ENCODE measurements around the gene WDR11. TPM values are rescaled to one million over a fixed set of nuclear protein-coding genes. Genes with fewer than 3 reads are reported as not detected.
"Not testable (repeated sequence)": the region's sequence is repeated elsewhere in the genome, so short reads cannot be mapped to it uniquely, and the experiment has no call there.

Gene WDR11
- total RNA-seq, 2 donors from 2014 or later, result 22.9 to 42.8 TPM

DNA sequence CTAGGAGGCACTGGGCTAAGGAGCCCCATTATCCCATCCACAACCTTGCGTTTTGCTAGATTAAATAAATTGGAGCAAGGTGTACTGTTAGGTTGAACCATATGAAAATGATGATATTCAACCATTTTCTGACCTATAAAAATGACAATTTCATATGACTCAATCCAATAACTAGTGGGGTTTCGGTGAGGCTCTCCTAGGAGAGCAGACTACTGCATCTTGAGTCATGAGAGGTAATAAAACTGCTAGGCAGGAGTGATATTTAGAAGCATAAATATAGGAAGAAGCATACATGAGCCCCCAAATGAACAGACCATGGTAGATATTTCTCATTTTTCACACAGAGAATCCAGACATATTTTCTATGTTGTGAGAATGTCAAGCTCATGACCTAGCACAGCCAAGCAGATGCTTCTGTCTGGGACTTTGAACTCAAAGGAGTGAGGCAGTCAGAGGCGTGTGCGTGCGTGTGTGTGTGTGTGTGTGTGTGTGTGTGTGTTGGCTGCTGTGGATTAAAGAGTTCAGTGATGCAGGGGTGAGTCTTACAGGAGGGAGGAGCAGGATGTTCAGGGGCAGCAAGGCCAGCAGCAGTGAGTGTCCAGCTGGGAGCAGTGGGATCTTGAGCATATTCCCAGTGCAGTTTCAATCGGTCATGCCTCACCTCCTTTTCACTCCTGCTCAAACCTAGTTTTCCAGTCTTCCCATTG is 17.8 kb upstream of the WDR11 start:
- Mint-ChIP-seq H3K9me3 (no peaks in the 10 kb centered on the region), H3K27ac (no peak overlapping the region), H3K36me3 (no peaks in the 10 kb centered on the region)
- DNase-seq (ENCODE audit: low spot score in 2 of 2) (no peak), ATAC-seq (no peak)

DNA sequence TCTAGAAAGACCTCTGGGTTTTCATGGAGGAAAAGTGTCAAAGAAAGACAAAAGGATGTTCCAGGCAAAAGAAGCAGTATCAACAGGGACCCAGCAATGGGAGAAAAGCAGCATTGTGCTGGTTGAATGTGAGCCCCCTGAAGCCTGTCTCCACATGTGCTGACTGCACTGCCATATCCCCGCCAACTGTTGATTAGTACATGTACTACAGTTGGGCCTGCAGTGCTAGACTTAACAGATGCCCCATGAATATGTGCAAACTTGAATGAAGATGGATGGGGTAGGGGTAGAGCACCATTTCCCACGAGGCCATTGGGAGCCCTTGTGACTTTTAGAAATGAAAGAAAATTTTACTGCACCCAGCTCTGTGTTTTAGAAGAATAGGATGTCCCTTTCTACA is 15.6 kb upstream of the WDR11 start:
- Mint-ChIP-seq H3K36me3 (no peaks in the 10 kb centered on the region), H3K27ac (no peak overlapping the region), H3K9me3 (no peaks in the 10 kb centered on the region)
- DNase-seq (ENCODE audit: low spot score in 2 of 2), result no peak
- ATAC-seq, result no peak

DNA sequence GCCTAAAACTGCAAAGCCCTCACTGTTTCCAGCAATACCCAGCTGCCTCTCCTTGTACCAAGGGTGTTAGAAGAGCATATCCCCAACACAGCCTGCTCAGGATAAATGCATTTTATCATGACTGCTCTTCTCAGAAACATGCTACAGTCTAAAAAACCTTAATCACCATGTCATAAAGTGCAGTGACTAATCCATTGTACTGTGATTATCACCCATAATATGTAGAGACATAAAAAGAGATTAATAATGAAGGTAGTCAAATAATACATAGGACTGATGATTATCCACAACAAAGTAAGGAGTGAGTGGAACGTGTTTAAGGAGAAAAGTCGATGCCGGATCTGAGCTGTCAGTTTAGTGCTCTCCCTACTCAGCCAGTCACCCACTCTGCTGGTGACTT is 12.2 kb upstream of the WDR11 start:
- H3K27ac Mint-ChIP-seq, result no peak overlapping the region
- ATAC-seq, result no peak
- H3K36me3 Mint-ChIP-seq, result no peaks in the 10 kb centered on the region
- DNase-seq (ENCODE audit: low spot score in 2 of 2), result no peak
- H3K9me3 Mint-ChIP-seq, result no peaks in the 10 kb centered on the region

DNA sequence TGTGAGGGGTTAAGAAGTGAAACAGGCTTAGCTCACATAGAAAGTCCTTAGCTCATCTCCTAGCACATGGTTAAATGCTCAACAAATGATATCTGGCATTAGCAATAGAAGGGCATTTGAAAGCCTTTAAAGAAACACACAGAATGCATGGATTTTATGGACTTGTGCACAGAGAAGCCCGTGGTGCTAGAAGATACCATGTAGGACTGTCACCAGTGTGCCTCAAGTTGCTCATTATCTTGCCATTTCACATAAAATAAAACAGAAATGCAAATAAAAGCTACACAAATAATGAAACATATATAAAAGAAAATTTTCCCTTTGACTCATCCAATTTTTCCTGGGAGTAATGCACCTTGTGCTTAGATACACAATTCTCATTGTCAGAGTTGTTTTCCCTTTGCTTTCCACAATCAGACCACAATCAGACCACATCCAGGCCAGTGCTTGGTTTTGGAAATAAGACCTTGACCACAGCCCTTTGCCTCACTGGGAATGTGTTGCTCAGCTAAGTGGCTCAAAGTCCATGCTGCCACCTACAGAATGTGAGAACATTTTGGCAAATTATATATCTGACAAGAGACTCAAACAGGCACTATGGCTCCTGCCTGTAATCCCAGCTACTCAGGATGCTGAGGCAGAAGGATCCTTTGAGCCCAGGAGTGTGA is 9.5 kb upstream of the WDR11 start:
- no peak overlapping the region for H3K27ac Mint-ChIP-seq
- no peaks in the 10 kb centered on the region for H3K9me3 Mint-ChIP-seq
- ATAC-seq (no peak), DNase-seq (ENCODE audit: low spot score in 2 of 2) (no peak)
- no peaks in the 10 kb centered on the region for H3K36me3 Mint-ChIP-seq

DNA sequence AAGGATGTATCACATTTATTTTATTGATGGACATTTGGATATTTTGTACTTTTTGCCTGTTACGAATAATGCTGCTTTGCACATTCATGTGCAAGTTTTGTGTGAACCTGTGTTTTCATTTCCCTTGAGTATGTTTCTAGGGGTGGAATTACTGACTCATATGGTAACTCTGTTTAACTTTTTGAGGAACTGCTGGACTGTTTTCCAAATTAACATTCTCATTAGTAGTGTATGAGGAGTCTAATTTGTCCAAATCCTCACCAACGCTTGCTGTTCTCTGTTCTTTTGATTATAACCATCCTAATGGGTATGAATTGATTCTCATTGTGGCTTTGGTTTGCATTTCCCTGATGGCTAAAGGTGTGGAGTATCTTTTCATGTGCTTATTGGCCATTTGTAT is 3.2 kb downstream of the WDR11 start:
- DNase-seq (ENCODE audit: low spot score in 2 of 2) (no peak), ATAC-seq (no peak)
- Mint-ChIP-seq H3K36me3 (peaks cover 20 to 29% of the 10 kb centered on the region in 2 donors), H3K27ac (no peak overlapping the region), H3K9me3 (no peaks in the 10 kb centered on the region)

DNA sequence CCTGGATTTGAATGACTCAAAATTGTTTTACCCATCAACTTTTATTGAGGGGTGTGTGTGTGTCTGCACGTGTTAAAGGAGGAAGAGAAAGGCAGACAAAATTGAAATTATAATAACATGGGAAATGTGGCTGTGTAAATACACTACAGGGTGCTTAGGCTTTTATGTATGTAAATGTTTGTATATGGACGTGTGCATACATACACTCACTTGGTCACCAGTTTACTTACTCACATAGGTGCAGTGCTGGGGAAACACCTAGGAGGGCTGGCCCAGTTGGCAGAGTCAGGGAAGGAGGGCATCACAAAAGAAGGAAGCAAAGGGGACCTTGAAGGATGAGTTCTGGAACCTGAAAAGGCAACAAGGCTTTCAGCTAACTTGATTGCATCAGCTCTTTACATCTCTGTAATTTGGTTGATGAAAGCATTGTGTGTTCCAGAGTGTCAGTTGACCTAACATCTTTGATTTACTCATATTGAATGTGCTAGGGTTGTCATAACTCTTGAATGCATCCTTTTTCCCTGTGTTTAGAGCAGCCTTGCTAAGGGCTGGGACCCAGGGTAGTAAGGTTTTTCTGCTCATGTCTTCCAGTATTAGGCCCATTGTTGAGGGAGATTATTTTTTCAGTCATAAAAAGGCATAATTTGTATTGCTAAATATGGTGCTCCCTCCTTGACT is 10.2 kb downstream of the WDR11 start:
- Mint-ChIP-seq H3K9me3 (no peaks in the 10 kb centered on the region), H3K36me3 (peaks cover 0 to 5% of the 10 kb centered on the region in 2 donors), H3K27ac (peak overlapping the region in 1 of 2 donors; percentile 38)
- ATAC-seq, result no peak
- no peak for DNase-seq (ENCODE audit: low spot score in 2 of 2)

DNA sequence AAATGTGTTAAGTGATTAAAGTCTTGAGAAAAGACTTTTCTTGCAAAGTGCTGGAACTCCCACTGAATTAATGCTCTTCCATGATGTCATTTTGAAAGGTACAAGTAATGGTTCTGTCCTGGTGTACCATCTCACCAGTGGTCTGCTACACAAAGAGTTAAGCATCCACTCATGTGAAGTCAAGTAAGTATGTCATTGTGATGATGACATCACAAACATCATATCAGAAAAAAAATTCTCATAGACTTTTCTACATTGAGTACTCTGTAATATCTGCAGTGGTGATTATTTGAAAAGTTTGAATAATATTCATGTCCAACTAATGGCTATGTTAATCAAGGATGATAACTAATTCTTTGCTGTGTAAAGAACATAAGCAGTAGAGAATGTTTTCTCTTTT is 22.6 kb downstream of the WDR11 start:
- H3K9me3 Mint-ChIP-seq, result no peaks in the 10 kb centered on the region
- no peak for ATAC-seq
- no peak overlapping the region for H3K27ac Mint-ChIP-seq
- H3K36me3 Mint-ChIP-seq, result peaks cover 17 to 18% of the 10 kb centered on the region in 2 donors
- no peak for DNase-seq (ENCODE audit: low spot score in 2 of 2)

DNA sequence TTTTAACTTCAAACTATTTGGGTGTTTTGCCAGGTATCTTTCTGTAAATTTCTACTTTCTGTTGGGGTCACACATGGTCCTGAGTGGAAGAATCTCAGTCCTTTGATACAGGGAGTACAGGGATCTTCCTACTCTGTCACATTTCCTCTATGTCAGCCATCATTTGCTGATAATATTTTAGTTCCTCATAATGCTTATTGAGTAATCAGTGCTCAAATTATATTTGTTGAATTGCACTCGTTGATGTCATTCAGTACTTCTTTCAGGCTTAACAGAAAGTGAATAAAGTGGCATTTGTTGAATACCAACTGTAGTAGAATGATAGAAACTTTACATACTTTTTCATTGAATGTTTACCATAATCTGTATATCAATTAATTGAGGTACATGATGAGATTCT is 31.9 kb downstream of the WDR11 start:
- no peak for DNase-seq (ENCODE audit: low spot score in 2 of 2)
- H3K36me3 Mint-ChIP-seq, result peaks cover 5 to 13% of the 10 kb centered on the region in 2 donors
- no peaks in the 10 kb centered on the region for H3K9me3 Mint-ChIP-seq
- no peak overlapping the region for H3K27ac Mint-ChIP-seq
- ATAC-seq, result no peak

DNA sequence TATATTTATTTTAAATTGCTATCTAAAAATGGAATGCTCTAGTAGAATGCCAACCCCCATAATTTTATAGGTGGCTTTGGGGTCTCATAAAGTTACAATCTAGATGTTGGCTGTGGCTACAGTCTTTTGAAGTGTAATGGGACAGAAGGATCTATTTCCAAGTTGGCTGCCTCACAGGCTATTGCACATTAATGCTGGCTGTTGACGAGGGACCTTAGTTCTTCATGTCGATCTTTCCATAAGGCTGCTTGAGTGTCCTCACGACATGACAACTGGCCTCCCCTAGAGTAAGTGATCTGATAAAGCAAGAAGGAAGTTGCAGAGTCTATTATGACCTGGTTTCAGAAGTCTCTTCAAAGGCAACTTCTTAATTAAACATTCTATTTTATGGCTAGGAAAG is 36.3 kb downstream of the WDR11 start:
- DNase-seq (ENCODE audit: low spot score in 2 of 2), result no peak
- no peak overlapping the region for H3K27ac Mint-ChIP-seq
- ATAC-seq, result no peak
- no peaks in the 10 kb centered on the region for H3K9me3 Mint-ChIP-seq
- H3K36me3 Mint-ChIP-seq, result peaks cover 10 to 30% of the 10 kb centered on the region in 2 donors

DNA sequence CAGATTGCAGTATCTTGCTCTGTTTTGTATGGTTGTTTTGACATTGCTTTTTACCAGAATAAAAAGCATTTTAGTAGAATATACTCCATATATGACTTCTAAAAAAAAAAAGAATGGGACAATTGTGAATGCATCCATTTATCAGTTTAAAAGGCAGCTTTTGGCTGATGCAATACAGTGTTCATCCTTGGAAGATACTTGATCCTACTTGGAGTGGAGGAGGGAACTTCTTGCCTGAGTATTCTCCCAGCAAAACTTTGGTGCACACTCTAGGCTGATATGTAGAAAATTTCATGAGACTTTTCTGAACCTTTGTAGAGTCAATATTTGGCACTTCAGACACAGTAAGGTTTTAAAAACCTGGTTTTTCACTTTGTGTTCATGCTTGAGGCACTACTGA is 40.2 kb downstream of the WDR11 start:
- DNase-seq (ENCODE audit: low spot score in 2 of 2) (no peak), ATAC-seq (no peak)
- Mint-ChIP-seq H3K36me3 (peaks cover 5 to 23% of the 10 kb centered on the region in 2 donors), H3K27ac (no peak overlapping the region), H3K9me3 (no peaks in the 10 kb centered on the region)

DNA sequence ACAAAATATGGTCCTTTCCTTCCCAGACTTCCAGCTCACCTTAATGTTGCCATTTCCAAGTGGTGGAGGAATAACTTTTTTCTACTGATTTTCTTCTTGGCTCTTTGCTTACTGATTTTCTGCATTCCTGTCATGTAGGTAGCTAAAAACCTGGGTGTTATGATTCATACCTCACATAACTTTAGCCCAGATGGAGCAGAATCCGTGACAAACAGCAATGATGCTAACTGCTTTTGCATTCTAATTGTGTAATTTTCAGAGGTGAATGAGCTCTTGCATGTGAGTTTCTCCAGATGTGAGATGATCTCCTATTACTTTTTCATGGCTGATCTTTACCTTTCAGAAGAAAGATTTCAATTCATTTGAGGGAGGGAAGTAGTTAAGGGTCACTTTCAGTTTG is 43.4 kb downstream of the WDR11 start:
- no peaks in the 10 kb centered on the region for H3K9me3 Mint-ChIP-seq
- H3K36me3 Mint-ChIP-seq, result peaks cover 5 to 14% of the 10 kb centered on the region in 2 donors
- no peak overlapping the region for H3K27ac Mint-ChIP-seq
- ATAC-seq (no peak), DNase-seq (ENCODE audit: low spot score in 2 of 2) (no peak)

DNA sequence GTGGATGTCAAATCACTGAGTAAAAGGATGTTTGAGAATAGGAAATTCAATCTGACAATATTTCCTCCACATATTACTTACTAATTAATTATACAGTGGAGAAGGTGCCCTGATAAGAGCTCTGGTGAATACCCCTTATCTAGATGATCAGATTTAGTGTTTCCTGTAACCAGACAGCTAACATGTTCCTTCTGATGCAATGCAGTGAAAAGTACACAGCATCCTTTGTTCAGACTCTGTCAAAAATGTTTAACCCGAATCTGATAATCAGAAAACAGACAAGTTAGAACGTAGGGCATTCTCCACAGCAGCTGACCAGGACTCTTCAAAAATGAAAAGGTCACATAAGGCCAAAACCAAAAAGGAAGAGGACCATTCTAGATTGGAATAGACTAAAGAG is 46.2 kb downstream of the WDR11 start:
- DNase-seq (ENCODE audit: low spot score in 2 of 2), result no peak
- Mint-ChIP-seq H3K9me3 (no peaks in the 10 kb centered on the region), H3K27ac (no peak overlapping the region), H3K36me3 (peaks cover 4 to 14% of the 10 kb centered on the region in 2 donors)
- ATAC-seq, result no peak

DNA sequence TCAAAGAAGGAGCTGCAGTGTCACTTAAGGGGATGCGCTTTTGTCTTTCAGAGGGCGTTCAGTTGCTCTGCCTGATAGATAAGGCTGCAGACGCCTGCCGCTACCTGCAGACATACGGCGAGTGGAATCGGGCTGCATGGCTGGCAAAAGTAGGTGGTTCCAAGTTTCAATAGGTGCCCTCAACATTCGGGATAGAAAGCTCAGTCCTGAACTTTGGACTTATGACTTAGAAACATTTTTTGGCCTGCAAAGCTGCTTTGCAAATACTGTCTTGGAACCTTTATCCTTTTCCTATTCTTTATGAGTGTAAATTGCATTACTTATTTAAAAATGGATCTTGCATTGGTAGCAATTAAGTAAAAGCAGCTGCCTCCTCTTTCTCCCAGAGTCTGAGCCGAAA is 54.1 kb downstream of the WDR11 start:
- peaks cover 6% of the 10 kb centered on the region in 2 donors for H3K9me3 Mint-ChIP-seq
- DNase-seq (ENCODE audit: low spot score in 2 of 2) (no peak), ATAC-seq (no peak)
- peaks cover 63 to 68% of the 10 kb centered on the region in 2 donors for H3K36me3 Mint-ChIP-seq
- no peak overlapping the region for H3K27ac Mint-ChIP-seq

DNA sequence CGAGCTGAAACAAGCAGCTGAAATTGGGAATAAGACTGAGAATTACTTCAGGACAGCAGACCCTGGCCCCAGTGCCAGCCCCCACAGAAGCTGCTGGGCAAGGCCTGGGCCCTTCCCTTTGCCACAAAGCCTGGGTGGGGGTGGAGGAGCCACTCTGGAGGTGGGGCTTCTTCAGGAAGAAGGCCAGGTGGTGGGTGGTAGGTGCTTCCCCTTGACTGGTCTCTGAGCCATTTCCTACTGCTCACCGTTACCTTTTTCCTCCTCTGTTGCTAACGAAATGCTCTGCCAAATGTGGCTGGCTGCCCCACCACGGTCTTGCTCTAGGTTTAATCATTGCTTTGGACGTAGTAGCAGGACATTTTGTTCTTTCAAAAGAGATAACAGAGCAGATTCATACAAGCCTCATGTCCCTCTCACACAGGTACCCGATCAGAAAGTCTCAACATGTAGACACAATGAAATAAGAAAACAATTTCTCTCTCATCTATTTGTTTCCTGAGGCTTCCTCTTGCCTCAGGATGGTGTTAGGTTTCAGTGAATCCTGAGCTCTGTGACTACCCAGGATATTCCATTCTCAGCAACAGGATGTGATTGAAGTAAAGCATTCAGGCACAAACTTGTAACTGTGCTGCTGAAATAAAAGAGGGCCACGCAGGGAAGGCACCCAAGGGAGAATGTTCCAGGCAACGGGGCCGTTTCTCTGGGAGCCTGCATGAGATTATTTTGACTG is 66.5 kb downstream of the WDR11 start:
- peaks cover 12 to 14% of the 10 kb centered on the region in 2 donors for H3K36me3 Mint-ChIP-seq
- peaks cover 0 to 10% of the 10 kb centered on the region in 2 donors for H3K9me3 Mint-ChIP-seq
- DNase-seq (ENCODE audit: low spot score in 2 of 2) (no peak), ATAC-seq (no peak)
- H3K27ac Mint-ChIP-seq, result no peak overlapping the region

DNA sequence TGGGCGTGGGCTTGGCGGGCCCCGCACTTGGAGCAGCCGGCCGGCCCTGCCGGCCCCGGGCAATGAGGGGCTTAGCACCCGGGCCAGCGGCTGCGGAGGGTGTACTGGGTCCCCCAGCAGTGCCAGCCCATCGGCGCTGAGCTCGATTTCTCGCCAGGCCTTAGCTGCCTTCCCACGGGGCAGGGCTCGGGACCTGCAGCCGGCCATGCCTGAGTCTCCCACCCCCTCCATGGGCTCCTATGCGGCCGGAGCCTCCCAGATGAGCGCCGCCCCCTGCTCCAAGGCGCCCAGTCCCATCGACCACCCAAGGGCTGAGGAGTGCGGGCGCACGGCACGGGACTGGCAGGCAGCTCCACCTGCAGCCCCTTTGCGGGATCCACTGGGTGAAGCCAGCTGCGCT is 72.7 kb downstream of the WDR11 start:
- not testable (repeated sequence) for H3K9me3 Mint-ChIP-seq; DNase-seq (ENCODE audit: low spot score in 2 of 2); H3K27ac Mint-ChIP-seq; ATAC-seq; H3K36me3 Mint-ChIP-seq

DNA sequence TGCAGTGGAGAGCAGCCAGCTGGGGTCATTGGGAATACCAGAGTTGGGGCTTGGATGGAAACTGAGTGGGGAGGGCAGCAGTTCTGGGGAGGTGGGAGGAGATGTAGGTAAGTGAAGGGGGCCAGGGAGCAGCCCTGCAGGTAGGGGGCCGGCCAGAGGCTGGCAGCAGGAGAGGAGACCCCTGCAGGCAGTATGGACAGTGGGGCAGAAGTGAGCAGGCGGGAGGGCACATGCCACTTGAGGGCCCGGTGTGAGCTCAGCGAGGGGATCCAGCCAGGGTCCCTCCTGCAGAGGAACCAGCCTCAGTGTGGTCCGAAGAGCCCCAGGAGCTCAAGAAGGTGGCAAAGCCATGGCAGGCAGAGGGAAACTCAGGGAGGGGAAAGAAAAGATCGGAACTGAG is 75.4 kb downstream of the WDR11 start:
- Mint-ChIP-seq H3K9me3 (peaks cover 0 to 3% of the 10 kb centered on the region in 2 donors), H3K36me3 (no peaks in the 10 kb centered on the region), H3K27ac (no peak overlapping the region)
- no peak for ATAC-seq
- no peak for DNase-seq (ENCODE audit: low spot score in 2 of 2)

DNA sequence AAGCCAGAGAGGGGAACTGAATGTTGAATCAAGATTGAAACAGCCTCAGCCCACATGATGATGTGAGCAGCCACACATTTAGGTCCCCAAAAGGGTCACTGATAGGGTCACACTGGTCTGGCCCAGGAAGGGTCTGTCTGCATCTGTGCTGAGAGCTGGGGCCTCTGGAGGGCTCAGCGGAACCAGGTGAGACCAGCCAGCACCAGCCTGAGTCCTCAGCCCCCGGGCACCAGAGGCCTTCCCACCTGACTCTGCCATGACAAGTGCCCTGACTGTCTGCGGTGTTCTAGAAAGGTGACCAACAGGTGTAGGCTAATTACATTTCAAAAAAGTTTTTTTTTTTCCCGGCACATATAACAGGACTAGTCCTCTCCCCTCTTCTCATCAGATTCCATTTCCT is 76.2 kb downstream of the WDR11 start:
- Mint-ChIP-seq H3K9me3 (peaks cover 0 to 3% of the 10 kb centered on the region in 2 donors), H3K36me3 (no peaks in the 10 kb centered on the region), H3K27ac (peak overlapping the region in 1 of 2 donors; percentile 62)
- no peak for DNase-seq (ENCODE audit: low spot score in 2 of 2)
- no peak for ATAC-seq
